ENCODE results near the gene TTC16. TPM values are rescaled to one million over a fixed set of nuclear protein-coding genes. Genes with fewer than 3 reads are reported as not detected.

TTC16 gene
- total and polyA plus RNA-seq, 2 of the 8 experiments (the other 6 are each of a cell fraction or from before 2014, with no cell fraction given) = 0.03 TPM; not detected in 1

- TF ChIP-seq TEAD4 (IDR thresholded peaks at IDR 0.05; ENCODE audit: low read depth, low read length) (no peak), HDAC6 (IDR thresholded peaks at IDR 0.05; ENCODE audit: low read depth, low read length) (no peak), CHD2 (IDR thresholded peaks at IDR 0.05; ENCODE audit: low read length) (no peak), YY1 (IDR thresholded peaks at IDR 0.05; ENCODE audit: low read depth, low read length) (no peak), ASH2L (IDR thresholded peaks at IDR 0.05; ENCODE audit: low read length) (no peak), RXRA (IDR thresholded peaks at IDR 0.05; ENCODE audit: insufficient read depth, low read depth, low read length) (no peak), NRF1 (IDR thresholded peaks at IDR 0.05; ENCODE audit: low read depth, low read length) (no peak), E2F6 (IDR thresholded peaks at IDR 0.05) (no peak), CHD7 (IDR thresholded peaks at IDR 0.05; ENCODE audit: insufficient replicate concordance, low read length) (no peak), SIX5 (IDR thresholded peaks at IDR 0.05; ENCODE audit: low read depth, low read length) (no peak), TCF12 (IDR thresholded peaks at IDR 0.05; ENCODE audit: low read depth, low read length) (0 out of 2 replicates have a peak, but pooled peaks have one; percentile 54), PHF8 (conservative IDR thresholded peaks at IDR 0.05; ENCODE audit: low read depth, low read length) (no peak)
Measured at GRCh38 chr9:127711831-127712274, 4.0 kb upstream of the TTC16 start (continued).
